HG03439 (cell line): Measurements from ENCODE around the gene CD276.

Experiments used
- ATAC-seq: cut with Tn5 transposase; IDR thresholded peaks from one replicate; pipeline ENCODE4 v1.9.1; 2021; ENCODE audit warnings: mild to moderate bottlenecking, moderate library complexity; ENCODE audit not compliant: unreplicated experiment

The CD276 gene

DNA sequence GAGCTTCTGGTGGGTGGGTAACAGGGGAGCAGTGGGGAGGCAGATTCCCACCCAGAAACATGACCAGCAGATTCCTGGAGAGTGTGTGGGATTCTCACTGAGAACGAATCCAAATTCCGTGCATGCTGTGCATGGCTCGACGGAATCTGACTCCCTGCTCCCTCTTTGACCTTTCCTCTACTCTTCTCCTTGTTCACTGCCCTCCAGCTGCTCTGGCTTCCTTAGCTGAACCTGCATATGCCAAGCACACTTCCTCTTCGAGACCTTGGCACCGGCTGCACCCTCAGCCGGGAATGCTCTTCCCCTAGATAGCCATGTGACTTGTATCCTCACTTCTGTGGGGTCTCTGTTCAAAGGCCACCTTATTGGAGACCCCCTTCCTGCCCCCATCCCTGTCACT, 62.7 kb downstream of the CD276 start:
- ATAC-seq: no peak

DNA sequence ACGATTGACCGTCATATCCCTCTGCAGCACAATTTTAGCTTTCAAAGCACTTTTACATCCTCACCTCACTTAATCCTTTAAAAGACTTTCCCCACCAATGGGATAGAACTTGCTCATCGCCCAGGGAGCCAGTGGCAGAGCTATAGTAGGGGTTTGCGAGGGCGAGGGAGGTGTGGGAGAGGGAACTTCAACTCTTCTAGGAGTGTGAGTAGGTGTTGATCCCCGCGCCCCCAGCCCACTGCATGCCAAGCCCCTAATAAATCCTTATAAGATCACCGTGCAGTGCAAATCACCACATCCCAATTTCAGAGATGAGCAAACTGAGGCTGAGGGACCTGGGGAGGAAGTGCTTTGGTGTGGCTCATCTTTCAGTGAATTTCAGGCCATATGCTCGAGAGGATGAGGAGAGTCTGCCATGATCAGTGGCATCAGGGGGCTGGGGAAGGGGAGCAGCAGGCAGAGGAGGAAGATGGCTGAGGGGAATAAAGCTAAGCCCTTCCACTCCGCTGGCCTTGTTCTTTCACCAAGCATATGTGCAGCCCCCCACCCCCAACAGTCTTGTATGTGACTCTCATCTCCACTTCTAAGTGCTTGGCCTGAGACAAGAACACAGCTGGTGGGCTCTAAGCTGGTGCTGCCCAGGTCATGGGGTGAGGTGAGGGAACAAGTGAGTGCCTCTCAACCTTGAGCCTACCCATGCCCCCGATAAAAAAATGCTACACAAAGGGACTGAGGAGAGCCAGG, 63.8 kb downstream of the CD276 start:
- no peak for ATAC-seq

DNA sequence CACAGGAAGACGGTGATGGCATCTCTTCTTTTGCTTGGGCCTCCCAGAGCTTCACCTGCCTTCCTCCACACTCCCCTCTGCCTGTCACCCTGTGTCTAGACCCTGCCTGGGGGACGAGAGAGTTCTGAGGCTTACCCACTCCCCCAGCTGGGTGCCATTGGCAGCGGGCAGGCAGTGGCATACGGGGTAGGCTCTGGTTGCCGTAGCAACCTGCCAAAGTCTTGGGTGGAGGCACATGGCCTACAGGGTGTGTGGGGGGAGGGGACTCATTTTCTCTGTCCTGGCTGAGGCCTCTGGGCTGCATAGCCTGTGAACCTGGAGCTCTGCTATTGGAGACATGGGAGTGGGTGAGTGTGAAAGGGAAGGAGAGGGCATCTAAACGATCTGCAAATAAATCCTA, 64.5 kb downstream of the CD276 start:
- no peak for ATAC-seq

DNA sequence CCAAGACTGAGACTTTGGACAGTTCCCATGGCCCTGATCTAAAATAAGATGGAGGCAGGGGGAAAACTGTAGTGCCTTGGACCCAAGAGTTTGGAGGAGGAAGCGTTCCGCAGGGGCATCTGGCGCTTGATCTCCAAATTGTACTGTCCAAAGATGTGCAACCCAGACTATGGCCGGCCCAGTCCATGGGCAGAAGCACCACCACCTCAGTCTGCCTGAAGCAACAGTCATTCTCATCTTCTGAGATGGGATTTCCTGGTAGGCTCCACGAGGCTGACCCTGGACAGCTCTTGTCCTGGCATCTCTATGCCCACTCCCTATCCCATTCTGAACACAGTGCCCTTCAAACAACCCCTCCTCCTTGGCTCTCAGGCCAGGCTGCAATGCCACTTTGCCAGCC, 65.3 kb downstream of the CD276 start:
- no peak for ATAC-seq

DNA sequence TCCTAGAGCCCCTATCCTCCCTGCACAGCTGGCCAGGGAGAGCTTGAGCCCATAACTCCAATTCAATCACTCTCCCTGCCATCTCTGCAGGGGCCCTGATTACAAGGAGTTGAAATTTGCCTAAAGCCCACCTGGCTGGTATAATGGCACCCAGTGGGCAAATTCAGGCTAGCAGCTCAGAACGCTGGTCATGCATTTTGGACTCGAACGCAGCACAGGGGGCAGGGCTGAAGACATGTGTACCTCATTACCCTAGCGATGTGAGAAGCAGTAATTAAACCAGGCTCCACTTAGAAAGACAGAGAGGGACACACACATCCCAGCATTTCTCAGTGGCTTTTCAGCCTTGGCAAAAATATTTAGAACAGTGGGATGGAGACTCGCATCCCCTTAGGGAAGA, 65.8 kb downstream of the CD276 start:
- ATAC-seq: no peak

DNA sequence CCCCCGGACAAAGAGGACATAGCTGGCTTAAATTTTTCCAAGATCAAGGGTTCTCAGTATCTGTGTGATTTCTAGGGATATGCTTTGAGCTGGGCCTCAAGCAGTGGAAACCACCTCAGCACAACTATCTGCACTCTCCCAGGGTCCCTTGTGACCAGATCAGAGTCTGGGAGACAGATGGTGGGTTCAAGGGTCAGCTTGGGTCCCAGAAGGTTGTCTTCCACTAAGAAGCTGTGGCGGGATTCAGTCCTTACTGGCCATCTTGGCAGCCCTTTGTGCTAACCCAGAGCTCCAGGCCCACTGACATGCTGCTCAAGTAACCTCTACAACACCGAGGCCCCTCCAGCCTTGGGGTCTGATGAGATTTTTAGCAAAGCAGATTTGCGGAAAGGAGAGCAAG, 66.3 kb downstream of the CD276 start:
- no peak for ATAC-seq

DNA sequence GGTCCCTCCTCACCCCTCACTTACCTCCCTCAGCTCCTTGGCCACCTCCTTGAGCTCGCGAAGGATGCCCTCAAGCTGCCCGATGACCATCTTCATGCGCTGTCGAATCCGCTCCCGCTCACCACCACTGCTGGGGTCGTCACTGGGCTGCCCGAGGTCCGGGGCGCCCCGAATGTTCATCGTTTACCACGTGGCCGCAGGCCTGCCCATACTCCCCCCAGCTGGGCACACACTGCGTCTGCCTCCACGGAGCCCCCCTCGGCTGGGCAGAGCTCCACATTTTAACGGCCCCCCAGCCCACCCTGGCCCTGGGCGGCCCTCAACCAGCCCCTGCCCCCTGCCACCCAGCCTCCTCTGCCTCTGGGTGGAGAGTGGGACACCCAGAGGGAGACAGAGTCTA, 66.8 kb downstream of the CD276 start:
- no peak for ATAC-seq

DNA sequence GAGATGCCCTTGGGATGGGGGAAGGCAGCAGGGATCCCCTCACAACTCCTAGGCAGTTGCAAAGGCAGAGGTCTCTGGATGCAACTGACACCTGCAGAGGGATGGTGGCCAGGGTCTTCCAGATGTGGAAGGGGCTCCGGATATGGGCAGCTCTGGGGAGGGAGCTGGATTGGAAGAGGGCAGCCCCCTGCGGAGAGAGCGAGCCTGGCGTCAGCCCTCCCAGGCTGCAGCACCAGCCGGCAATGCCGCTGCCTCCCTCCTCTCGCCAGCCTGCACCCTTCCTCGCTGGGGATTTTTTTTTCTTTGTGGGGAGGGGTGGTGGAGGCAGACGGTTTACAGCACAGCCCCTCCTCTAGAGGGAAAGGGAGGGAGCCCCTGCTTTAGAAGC, 67.3 kb downstream of the CD276 start:
- ATAC-seq: no peak

DNA sequence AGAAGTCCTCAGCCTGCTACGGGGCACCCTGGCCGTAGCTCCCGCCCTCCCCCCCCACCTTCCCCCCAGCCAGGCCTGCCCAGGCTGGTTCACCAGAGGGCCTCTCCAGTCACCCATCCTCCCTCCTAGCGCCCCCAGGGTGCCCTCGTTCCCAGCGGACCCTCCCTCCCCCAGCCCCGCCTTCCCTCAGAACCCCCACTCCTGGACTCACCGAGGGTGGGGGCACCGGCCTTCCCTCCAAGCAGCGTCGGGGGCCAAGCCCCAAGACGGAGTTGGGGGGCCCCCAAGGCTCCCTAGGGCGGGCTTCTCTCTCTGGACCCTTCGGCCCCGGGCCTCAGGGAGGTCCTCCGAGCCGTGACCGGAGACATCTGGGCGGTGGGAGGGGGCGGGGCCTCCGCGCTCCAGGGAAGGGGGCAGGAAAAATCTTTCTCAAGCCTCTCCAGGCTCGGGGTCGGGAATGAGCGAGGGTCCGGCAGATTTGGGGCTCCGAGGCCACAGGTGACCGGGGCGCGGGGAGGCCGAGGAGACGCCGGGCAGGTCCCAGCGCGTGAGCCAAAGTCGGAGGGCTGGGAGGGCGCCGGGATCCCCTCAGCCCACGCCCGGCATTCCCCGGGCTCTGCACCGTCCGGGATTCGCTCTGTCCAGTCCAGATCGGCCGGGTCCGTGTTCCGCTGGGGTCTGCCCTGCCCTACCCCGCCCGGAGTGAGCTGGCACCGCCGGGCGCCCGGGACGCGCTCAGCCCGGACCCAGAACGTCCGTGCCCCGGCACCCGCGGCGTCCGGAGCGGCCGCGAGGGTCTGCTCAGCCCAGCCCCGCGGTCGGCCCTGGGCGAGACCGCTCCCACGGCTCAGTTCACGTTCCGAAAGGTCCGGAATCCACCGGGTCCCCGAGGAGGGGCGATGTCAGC, 68.0 kb downstream of the CD276 start:
- ATAC-seq: no peak

DNA sequence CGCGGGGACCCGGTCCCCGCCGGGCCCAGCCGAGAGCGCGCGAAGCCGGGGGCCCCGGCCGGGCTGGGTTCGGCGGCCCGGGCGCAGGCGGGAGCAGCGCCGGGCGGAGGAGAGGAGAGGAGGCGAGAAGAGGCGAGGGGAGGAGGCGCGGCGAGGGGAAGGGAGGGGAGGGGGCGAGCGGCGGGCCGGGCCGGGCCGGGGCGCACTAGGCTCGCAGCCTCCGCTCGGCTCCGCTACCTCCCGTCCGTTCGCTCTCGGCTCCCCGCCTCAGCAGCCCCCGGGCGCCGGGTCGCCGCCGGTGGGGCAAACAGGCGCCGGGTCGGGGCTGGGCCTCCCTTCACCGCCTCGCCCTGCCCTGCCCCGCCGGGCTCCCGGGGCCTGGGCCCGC, 68.6 kb downstream of the CD276 start:
- ATAC-seq: no peak

DNA sequence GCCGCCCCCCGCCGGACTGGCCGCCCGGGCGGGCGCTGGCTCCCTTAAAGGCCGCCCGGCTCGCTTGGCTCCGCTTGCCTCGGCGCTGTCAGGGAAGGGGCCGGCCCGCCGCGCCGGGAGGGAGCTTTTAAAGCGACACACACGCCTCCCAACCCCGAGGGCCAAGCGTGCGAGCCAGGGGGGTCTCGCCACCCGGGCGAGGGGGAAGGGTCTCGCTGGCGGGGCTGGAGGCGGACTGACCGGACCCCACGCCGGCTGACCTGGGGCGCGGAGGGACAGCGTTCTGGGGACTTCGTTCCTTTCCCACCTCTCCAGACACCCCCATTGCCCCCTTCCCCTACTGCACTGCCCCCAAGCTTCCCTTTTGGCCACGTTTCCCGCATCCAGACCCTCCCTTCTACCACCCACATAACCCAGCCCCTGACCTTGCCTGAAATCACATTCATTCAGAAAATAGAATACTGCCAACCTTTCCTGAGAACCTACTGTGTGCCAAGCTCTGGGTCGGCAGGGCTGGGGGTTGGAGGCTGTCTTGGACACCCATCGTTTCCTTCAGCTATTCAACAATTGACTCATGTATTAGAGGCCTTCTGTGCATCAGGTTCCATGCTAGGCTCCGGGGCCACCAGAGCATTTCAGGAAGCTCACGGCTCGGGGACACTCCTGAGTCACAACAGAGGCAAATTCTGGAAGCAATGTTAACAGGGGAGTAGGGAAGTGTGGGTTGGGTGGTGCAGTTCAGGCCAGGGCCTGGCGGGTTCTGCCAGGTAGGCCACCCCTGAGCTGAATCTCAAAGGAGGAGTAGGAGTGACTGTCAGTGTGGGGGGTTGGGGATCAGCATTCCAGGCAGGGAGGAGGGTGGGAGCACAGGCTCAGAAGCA, 69.3 kb downstream of the CD276 start, which contains the start of gene INSYN1:
INSYN1 (minus strand) TSS at position 102 of the 881 bp plus-strand sequence. CDS start 2,221 bp downstream, outside the sequence.
- no peak for ATAC-seq

DNA sequence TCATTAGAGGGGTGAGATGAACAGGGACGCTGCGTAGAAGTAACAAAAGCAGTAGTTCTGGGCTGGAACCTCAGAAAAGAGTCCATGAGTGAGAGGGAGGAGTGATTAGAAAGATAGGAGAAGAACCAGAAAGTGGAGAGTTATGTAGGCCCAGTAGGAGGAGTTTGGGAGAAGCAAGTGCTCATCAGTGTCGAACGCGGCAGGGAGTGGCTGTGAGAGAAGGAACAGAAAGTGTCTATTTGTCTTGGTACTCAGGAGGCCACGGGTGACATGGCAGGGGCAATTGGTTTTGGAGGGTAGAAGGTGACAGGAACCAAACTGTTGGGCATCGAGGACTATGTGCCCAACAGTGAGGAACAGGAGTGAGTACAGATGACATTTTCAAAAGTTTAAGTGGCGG, 70.3 kb downstream of the CD276 start:
- ATAC-seq: no peak

DNA sequence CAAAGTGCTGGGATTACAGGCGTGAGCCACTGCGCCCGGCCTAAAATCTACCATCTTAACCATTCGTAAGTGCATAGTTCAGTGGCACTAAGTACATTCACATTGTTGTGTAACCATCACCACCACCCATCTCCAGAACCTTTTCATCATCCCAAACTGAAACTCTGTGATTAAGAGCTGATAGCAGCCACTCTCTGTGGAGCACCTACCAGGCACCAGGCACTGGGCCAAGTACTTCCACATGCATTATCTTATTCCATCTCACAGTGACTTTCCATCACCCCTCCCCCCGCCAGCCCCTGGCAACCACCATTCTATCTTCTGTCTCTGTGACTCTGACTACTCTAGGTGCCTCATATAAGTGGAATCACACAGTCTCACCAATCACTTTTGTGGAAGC, 71.3 kb downstream of the CD276 start:
- no peak for ATAC-seq

DNA sequence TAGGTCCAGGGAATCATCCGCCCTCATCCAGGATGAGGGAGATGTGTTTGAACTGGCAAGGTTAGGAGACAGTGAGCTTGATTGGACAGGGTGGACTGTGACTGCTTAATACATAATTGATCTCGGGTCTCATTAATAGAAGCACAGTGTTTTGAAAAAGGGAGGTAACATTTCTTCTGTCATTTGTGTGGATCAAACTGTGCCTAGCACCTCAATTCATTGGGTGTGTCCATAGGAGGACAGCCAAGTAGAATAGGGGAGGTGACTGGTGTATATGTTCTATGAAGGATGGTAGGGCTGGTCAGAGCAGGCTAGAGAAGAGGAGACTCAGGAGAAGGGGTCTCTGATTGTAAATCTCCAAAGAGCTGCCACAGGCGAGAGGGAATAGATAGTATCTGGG, 71.8 kb downstream of the CD276 start:
- ATAC-seq: no peak

DNA sequence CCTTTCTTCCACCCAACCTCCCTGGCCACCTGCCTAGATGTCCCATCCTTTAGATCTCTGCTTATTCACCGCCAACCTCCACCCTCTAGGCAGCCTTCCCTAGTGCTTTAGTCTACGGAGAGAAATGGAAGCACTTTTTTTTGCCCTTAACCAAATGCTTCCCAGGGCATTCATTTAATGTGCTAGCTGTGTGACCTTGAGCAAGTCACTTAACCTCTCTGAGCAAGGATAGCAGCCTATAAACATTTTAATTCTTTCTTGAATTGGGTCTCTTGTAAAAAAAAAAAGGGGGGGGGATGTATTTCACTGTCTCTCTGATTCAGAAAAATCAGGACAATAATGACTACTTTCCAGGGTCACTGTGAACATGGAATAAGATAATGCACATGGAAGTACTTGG, 72.2 kb downstream of the CD276 start:
- ATAC-seq: no peak

DNA sequence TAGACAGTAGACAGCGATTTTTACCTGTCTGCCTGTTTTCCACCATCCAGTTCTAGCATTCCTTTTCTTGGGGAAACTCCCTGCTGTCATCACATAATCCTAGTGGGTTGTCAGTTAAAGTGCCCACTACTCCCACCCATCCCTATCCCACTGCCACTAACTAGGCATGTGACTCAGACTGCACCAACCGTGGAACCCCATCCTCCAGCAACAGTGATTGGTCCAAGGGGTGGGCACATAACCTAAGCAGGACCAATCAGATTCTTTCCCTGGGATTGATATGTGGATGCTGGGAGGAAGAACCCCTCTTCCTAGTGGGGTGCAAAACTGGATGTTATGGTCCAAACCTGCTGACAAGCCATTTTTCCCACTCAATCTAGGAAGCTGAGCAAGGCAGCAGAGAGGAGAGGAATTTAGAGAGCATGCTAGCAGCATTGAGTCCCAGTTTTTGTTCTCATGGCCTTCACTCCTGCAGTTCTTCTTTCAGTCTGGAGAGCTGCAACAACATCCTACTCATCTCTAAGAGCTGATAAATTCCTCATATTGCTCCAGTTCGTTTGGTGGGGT, 72.8 kb downstream of the CD276 start:
- ATAC-seq: no peak

DNA sequence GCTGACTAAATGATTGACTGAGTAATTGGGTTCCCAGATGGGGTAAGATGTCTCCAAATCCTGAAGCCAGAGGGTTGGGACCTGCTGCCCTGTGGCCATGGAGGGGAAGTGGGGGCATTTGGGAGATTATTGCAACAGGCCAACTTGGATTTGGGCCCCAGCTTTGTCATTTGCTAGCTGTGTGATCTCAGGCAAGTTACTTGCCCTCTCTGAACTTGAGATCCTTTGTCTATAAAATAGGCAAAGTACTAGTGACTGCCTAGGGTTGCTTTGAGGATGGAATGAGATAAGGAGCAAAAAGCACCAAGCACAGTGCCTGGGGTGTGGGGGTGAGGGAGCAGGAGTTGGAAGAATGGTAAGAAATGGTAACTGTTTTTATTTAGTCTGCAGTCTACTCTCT, 73.4 kb downstream of the CD276 start:
- no peak for ATAC-seq

DNA sequence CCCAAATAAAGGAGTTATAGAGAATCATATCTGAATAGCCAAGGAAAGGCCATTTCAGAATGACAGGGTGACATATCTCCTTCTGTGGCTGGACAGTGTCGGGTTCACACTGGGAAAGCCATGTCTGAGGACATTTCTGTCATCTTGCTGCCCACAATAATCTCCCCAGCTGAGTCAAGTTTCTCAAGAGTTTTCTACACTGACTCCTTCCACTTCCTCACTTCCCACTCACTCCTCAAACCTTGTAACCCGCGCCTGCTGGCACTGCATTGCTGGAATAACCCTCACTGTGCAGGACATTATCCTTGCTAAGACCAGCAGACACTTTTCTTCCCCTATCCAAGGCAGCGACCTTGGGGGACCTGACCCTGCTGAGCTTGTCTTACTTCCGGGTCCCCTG, 74.3 kb downstream of the CD276 start:
- no peak for ATAC-seq

DNA sequence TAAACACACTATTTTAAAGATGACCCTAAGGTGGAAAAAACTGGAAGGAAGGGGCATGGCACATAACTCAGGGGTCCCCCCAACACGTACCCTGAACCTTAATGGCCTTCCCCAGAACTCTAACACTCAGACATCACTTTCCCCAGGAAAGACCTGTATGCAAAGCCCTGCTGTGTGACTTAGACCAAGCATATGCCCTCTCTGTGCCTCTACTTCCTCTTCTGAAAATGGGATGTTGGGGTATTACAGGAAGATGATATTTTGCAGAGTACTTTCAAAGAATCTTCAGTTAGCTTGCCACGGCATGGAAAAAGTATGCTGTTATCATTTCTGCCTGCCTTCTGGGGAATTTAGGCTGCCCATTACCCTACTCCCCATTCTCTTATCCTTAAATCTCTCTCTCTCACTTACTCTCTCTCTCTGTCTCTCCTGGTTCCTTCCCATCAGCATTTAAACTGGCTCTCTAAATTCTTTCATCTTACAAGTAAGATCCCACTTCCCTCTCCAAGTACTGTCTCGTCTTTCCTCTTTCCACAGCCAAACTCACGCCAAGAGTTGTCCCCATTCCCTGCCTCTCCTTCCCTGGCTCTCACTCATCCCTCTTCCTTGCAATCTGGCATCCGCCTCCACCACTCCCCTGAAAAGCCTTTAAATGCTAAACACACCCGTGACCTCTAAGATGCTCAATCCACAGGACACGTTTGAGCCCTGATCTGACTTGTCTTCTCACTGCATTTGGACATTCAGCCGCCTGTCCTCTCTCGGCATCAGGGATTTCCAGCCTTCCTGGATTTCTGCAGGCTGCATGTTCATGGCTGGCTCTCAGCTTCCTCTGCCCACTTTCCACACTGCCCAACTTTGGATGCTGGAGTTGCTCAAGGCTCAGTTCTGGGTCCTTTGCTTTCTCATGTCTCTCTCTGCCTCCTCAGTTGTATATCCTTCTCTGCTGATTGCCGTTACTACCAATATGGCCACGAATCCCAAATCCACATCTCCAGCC, 76.4 kb downstream of the CD276 start:
- no peak for ATAC-seq

DNA sequence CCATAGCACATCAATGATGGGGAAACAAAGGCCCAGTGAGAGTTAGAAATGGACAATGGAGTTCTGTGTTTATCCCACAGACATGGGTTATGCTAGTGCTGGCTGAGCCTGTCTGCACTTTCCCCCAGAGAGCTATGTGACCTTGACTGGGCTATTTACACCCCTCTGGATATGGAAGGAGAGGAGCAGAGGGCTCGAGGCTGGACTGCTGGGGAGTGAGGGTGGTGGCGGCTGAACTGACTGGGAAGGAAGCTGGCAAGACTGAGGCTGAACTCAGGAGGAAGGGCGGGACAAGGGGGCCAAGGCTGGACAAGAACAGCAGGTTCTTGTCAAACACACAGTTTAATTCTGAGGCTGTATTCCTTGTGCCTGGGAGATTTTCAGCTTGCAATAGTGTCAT, 79.7 kb downstream of the CD276 start:
- ATAC-seq: no peak
